Measurements from ENCODE around the gene MRPL32. TPM values are rescaled to one million over a fixed set of nuclear protein-coding genes. Genes with fewer than 3 reads are reported as not detected.

The MRPL32 gene
- total RNA-seq, 1 experiment from 2014 or later, result 101 TPM

DNA sequence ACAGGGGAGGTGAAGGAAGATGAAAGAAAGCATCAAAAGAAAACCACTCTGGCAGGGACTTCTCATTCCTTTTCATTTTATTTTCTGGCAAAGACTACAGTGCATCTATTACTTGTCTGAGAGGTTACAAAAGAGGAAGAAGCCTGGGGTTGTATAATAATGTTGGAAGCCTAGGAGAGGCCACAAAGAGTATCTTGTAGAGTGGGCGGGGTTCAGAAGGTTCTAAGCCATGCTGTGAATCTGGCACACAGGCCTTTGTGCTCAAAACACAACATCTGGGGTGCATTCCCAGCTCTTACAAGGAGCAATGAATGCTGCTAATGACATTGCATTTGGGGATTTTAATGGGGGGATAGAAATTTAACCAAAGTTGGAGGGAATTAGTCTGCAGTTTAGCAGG, 49.4 kb downstream of the MRPL32 start:
- no peak overlapping the region for H2BK5ac ChIP-seq (ENCODE audit: insufficient read length, low read length)
- H3K9ac ChIP-seq (ENCODE audit: extremely low read depth, insufficient read length, low read length), result no peak overlapping the region
- no peak overlapping the region for H3T11ph ChIP-seq (ENCODE audit: low read length)
- no peak overlapping the region for H3K23ac ChIP-seq (ENCODE audit: insufficient read length, low read depth, low read length)
- H3K27ac ChIP-seq (ENCODE audit: insufficient read length, low read depth, low read length), result no peak overlapping the region
- Mint-ChIP-seq H3K9me3 (peaks cover 6 to 10% of the 10 kb centered on the region in 2 experiments; a peak in 4 of 5 replicates), H3K27ac (no peak overlapping the region), H3K4me1 (no peaks in the 10 kb centered on the region), H3K27me3 (ENCODE audit: low read depth) (no peaks in the 10 kb centered on the region), H3K36me3 (ENCODE audit: insufficient read depth in 1 of 3, low read depth in 3 of 3) (peaks cover 0 to 7% (median 0%) of the 10 kb centered on the region in 3 experiments; a peak in 2 of 7 replicates), H3K4me3 (no peak overlapping the region)
- WGBS (ENCODE audit: extremely low coverage, insufficient read length, low lambda C conversion rate), result no CpG with 5 or more reads among the region's 1 CpG
- no peaks in the 10 kb centered on the region for H3K79me2 ChIP-seq (ENCODE audit: insufficient read depth, low read length)
- H4K5ac ChIP-seq (ENCODE audit: insufficient read length, low read depth, low read length), result no peak overlapping the region
- H3K18ac ChIP-seq (ENCODE audit: insufficient read length, low read depth, low read length), result no peak overlapping the region
- no peaks in the 10 kb centered on the region for H4K20me1 ChIP-seq (ENCODE audit: control insufficient read depth, insufficient read depth, insufficient read length)
- no peak overlapping the region for H2BK15ac ChIP-seq (ENCODE audit: low read depth, low read length)
- no peak overlapping the region for H3K14ac ChIP-seq (ENCODE audit: insufficient read depth, low read length)
- H4K8ac ChIP-seq (replicated peaks; ENCODE audit: insufficient read length, low read depth, low read length), result no peak overlapping the region
- H3K79me1 ChIP-seq (ENCODE audit: insufficient read depth, low read depth, low read length, poor library complexity, severe bottlenecking), result no peaks in the 10 kb centered on the region
- no peak overlapping the region for H2BK120ac ChIP-seq (ENCODE audit: low read depth, low read length, poor library complexity, severe bottlenecking)
- TF ChIP-seq CTCF (conservative IDR thresholded peaks at IDR 0.05), result no peak
- no peak overlapping the region for H4K91ac ChIP-seq (ENCODE audit: insufficient read length, low read depth, low read length)
- H2AK5ac ChIP-seq (ENCODE audit: insufficient read length, low read length), result no peak overlapping the region
- H3K23me2 ChIP-seq (ENCODE audit: insufficient read length, low read depth, low read length, poor library complexity, severe bottlenecking), result no peaks in the 10 kb centered on the region
- no peaks in the 10 kb centered on the region for H3K27me3 ChIP-seq (ENCODE audit: insufficient read depth, low read length)
- H2AFZ ChIP-seq (ENCODE audit: low read length), result no peak overlapping the region
- H3K9me3 ChIP-seq (ENCODE audit: control insufficient read depth, low read depth, low read length), result no peaks in the 10 kb centered on the region
- H3K4me1 ChIP-seq (ENCODE audit: insufficient read depth, low read length), result no peaks in the 10 kb centered on the region; the same call in none of the 2 replicates
- no peak overlapping the region for H2BK12ac ChIP-seq (ENCODE audit: insufficient read length, low read depth, low read length)
- no peak overlapping the region for H3K56ac ChIP-seq (ENCODE audit: insufficient read length, low read depth, low read length)
- H2BK20ac ChIP-seq (ENCODE audit: low read depth, low read length, poor library complexity, severe bottlenecking), result no peak overlapping the region
- no peak overlapping the region for H3K4me2 ChIP-seq (ENCODE audit: insufficient read depth, insufficient read length, low read length)
- no peak for DNase-seq
- H3K4ac ChIP-seq (ENCODE audit: low read depth, low read length), result no peak overlapping the region

Data from H9 (cell line).